ENCODE data around the gene TSHZ2.

GRCh38 chr20:53307964-53308597 is 335.9 kb downstream of the TSHZ2 start:
- TF ChIP-seq CTCF (conservative IDR thresholded peaks at IDR 0.05), result no peak
- TF ChIP-seq ZFX (IDR thresholded peaks at IDR 0.05), result no peak

Measured in C4-2B (cell line).